ENCODE results near the gene MLH1.
"Not testable (repeated sequence)": the region's sequence is repeated elsewhere in the genome, so short reads cannot be mapped to it uniquely, and the experiment has no call there.

The MLH1 gene

GRCh38 chr3:36993326-36994283 lies at the start of gene MLH1:
Gene MLH1 (plus strand): TSS chr3:36993518. CDS start chr3:36993548, 30 bp downstream.
- peak; percentile 84 for DNase-seq (ENCODE audit: low read depth)

GRCh38 chr3:36943601-36944000 lies 49.7 kb upstream of the MLH1 start:
- DNase-seq (ENCODE audit: low read depth) = no peak

- DNase-seq (ENCODE audit: low read depth) = peak; percentile 15
Observed at GRCh38 chr3:36944012-36944640, 49.2 kb upstream of the MLH1 start.

- peak; percentile 51 for DNase-seq (ENCODE audit: low read depth)
Observed at GRCh38 chr3:36944641-36945270, 48.6 kb upstream of the MLH1 start, which contains the start of gene TRANK1. Gene TRANK1 (minus strand): TSS chr3:36945054. CDS start chr3:36944809, 245 bp downstream.

GRCh38 chr3:36945333-36945980 lies 47.9 kb upstream of the MLH1 start:
- no peak for DNase-seq (ENCODE audit: low read depth)

- not testable (repeated sequence) for DNase-seq (ENCODE audit: low read depth)
Observed at GRCh38 chr3:36947814-36948213, 45.5 kb upstream of the MLH1 start.

- no peak for DNase-seq (ENCODE audit: low read depth)
Observed at GRCh38 chr3:36954452-36955134, 38.7 kb upstream of the MLH1 start.

- DNase-seq (ENCODE audit: low read depth) = no peak
Observed at GRCh38 chr3:36956155-36956554, 37.2 kb upstream of the MLH1 start.

- DNase-seq (ENCODE audit: low read depth) = no peak
Observed at GRCh38 chr3:36957063-36957462, 36.3 kb upstream of the MLH1 start.

GRCh38 chr3:36957862-36958686 lies 35.2 kb upstream of the MLH1 start:
- DNase-seq (ENCODE audit: low read depth) = no peak

GRCh38 chr3:36959821-36960220 lies 33.5 kb upstream of the MLH1 start:
- DNase-seq (ENCODE audit: low read depth) = no peak

- DNase-seq (ENCODE audit: low read depth) = no peak
Observed at GRCh38 chr3:36960502-36960901, 32.8 kb upstream of the MLH1 start.

- DNase-seq (ENCODE audit: low read depth) = not testable (repeated sequence)
Observed at GRCh38 chr3:36963008-36963407, 30.3 kb upstream of the MLH1 start.

- DNase-seq (ENCODE audit: low read depth) = no peak
Observed at GRCh38 chr3:36964331-36964730, 29.0 kb upstream of the MLH1 start.

- no peak for DNase-seq (ENCODE audit: low read depth)
Observed at GRCh38 chr3:36964817-36965216, 28.5 kb upstream of the MLH1 start.

- no peak for DNase-seq (ENCODE audit: low read depth)
Observed at GRCh38 chr3:36965440-36965839, 27.9 kb upstream of the MLH1 start.

GRCh38 chr3:36969085-36969484 lies 24.2 kb upstream of the MLH1 start:
- no peak for DNase-seq (ENCODE audit: low read depth)

- no peak for DNase-seq (ENCODE audit: low read depth)
Observed at GRCh38 chr3:36969540-36970432, 23.5 kb upstream of the MLH1 start.

GRCh38 chr3:36972163-36972562 lies 21.2 kb upstream of the MLH1 start:
- DNase-seq (ENCODE audit: low read depth) = no peak

GRCh38 chr3:36973139-36973538 lies 20.2 kb upstream of the MLH1 start:
- DNase-seq (ENCODE audit: low read depth) = no peak
